Omental fat pad (tissue), 4 donors: Measurements from ENCODE around the gene MED12L. TPM values are rescaled to one million over a fixed set of nuclear protein-coding genes. Genes with fewer than 3 reads are reported as not detected.
A peak's percentile ranks its signal among the peaks of the same experiment; 100 is the strongest.
"Not testable (repeated sequence)": the region's sequence is repeated elsewhere in the genome, so short reads cannot be mapped to it uniquely, and the experiment has no call there.

Experiments
- ATAC-seq: fragments of 150-250 bp; one replicate; pipeline ENCODE4 v1.9.1; 2016; ENCODE audit warnings: mild to moderate bottlenecking, moderate library complexity; ENCODE audit not compliant: low FRiP score
- DNase-seq: peaks from one replicate; pipeline ENCODE4 v3.0.0-alpha.2; 2019; ENCODE audit warnings: low spot score
- total RNA-seq, 4 donors: library from RNA; depleted of rRNA; stranded (reverse); fragments of >200 nt; gene quantifications; one replicate each; pipeline ENCODE4 v1.1.0, GENCODE V29; 2016
- TF ChIP-seq, protein P1 (sequence below), 3 donors: fragments of 450-650 bp; IDR thresholded peaks; one replicate each; pipeline ENCODE4 v1.5.1; 2016 to 2017; ENCODE audit warnings: antibody characterized with exemption in 3 of 3, mild to moderate bottlenecking in 3 of 3, moderate library complexity in 2 of 3

MED12L gene
- total RNA-seq, 4 donors from 2014 or later = 0.16 to 0.37 (median 0.31) TPM

DNA sequence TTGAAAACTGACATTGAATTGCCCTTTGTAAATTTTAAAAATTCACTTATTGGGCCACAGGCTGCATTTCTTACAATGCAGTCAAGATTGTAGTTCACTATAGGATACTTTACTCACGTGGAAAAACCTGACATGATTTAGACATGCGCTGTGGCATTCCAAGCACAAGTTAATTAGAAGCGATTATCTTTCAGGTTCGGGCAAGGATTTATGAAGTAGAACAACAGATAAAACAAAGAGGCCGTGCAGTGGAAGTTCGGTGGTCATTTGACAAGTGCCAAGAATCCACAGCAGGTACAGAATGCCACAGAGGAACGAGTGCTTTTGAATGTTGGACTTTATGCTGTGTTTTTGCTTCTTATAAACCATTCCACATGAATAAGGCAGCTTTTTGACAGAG is 79.8 kb downstream of the MED12L start:
- TF ChIP-seq, protein P1, sequence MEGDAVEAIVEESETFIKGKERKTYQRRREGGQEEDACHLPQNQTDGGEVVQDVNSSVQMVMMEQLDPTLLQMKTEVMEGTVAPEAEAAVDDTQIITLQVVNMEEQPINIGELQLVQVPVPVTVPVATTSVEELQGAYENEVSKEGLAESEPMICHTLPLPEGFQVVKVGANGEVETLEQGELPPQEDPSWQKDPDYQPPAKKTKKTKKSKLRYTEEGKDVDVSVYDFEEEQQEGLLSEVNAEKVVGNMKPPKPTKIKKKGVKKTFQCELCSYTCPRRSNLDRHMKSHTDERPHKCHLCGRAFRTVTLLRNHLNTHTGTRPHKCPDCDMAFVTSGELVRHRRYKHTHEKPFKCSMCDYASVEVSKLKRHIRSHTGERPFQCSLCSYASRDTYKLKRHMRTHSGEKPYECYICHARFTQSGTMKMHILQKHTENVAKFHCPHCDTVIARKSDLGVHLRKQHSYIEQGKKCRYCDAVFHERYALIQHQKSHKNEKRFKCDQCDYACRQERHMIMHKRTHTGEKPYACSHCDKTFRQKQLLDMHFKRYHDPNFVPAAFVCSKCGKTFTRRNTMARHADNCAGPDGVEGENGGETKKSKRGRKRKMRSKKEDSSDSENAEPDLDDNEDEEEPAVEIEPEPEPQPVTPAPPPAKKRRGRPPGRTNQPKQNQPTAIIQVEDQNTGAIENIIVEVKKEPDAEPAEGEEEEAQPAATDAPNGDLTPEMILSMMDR (IDR thresholded peaks at IDR 0.05) = no peak
- no peak for DNase-seq
- ATAC-seq = no peak

DNA sequence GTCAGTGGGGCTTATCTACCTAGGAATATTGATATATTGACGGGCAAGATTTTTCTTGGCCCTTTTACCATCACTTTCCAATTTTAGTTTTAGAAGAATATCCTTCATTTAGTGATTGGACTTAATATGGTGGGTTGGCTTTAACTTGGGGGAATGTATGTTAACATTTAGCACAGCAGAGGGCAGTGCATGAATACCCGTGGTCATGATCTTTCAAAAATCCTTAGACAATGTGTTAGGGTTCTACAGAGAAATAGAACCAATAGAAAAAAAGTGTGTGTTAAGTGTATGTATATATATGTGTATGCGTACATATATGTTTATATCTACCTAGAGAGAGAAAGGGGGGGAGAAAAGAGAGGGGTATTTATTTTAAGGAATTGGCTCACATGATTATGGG is 80.7 kb downstream of the MED12L start:
- ATAC-seq = no peak
- no peak for DNase-seq
- TF ChIP-seq, protein P1 (IDR thresholded peaks at IDR 0.05) = no peak

GRCh38 chr3:151168269-151169094 is 83.0 kb downstream of the MED12L start:
- TF ChIP-seq, protein P1 (IDR thresholded peaks at IDR 0.05) = peak in 2 of 3 donors; percentile 21 to 26
- ATAC-seq = peak; percentile 72
- DNase-seq = peak; percentile 59

GRCh38 chr3:151169262-151169947 is 83.9 kb downstream of the MED12L start:
- TF ChIP-seq, protein P1 (IDR thresholded peaks at IDR 0.05) = no peak
- no peak for ATAC-seq

DNA sequence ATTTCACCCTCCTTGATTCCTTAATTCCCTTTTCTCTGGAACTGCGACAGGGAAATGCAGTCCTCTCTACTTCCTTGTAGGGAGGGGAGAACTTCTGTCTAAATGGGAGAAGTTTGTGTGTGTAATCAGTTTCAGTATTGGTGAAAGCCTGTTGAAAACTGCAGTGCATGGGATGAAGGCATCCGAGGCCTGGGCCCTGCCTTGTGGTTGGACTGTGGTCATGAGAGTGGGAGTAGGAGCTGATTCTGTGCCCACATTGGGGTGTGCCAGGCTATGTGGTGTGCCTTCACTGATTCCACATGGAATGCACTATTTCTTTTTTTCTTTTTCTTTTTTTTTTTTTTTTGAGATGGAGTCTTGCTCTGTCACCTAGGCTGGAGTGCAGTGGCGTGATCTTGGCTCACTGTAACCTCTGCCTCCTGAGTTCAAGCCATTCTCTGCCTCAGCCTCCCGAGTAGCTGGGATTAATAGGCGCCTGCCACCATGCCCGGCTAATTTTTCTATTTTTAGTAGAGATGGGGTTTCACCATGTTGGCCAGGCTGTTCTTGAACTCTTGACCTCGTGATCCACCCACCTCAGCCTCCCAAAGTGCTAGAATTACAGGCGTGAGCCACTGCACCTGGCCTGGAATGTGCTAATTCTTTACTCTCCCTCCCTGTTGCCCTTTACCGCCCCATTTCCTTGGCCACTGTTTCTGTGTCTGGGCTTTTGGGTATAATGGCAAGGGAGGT is 84.7 kb downstream of the MED12L start:
- not testable (repeated sequence) for DNase-seq

More at GRCh38 chr3:151169262-151169947, 83.9 kb downstream of the MED12L start:
- no peak for DNase-seq

DNA sequence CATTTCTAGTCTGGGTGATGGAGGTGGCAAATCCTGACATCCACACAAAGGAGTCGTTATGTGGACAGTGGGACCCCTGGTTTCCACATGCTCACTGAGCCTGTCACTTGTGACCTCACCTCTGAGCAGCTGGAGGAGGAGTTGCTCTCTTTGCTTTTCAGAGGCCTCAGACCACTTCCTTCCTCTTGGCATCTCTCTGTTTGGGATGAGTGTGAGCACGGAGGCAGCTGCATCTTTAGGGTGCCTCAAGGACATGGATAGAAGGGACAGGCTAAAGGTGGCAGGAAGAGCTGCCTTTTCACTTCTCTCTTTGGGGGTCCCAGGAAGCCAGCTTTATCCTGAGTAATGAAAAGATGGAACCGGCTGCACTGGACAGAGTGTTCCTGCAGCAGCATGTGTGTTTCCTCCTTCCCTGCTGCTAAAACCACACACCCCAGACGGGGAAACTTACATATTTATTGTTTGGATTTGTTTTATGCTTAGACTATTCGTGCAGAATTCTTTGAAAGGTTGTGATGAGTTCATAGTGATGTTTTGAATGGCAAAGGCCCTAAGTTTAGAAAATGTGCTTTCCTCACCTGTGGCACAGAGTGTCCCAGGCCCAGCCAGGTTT is 85.8 kb downstream of the MED12L start:
- TF ChIP-seq, protein P1 (IDR thresholded peaks at IDR 0.05) = no peak
- DNase-seq (no peak), ATAC-seq (no peak)

More for the DNA sequence above, 84.7 kb downstream of the MED12L start:
- ATAC-seq = not testable (repeated sequence)

- ATAC-seq = no peak
- DNase-seq = no peak
- TF ChIP-seq, protein P1 (IDR thresholded peaks at IDR 0.05) = no peak
These were observed 88.9 kb downstream of the MED12L start for GRCh38 chr3:151174351-151174750.
